GM12865 (cell line): ENCODE measurements around the gene UBR7.

Source experiments
- DNase-seq: peaks from one replicate; pipeline ENCODE4 v3.0.0; 2010; ENCODE audit warnings: low read depth
- H3K4me3 ChIP-seq: 2 replicates; pipeline ENCODE4 v1.5.1; 2011; ENCODE audit warnings: mild to moderate bottlenecking, low read depth, low read length, control low read depth
- CTCF ChIP-seq: IDR thresholded peaks from 2 replicates; pipeline ENCODE4 v1.5.1; 2011; ENCODE audit warnings: low read length, control low read depth, low read depth, inconsistent platforms; ENCODE audit not compliant: insufficient read depth; ENCODE audit errors: missing control alignments

UBR7 gene

GRCh38 chr14:93240678-93241000 lies 33.6 kb downstream of the UBR7 start:
- H3K4me3 ChIP-seq, result no peak overlapping the region
- no peak for DNase-seq
- no peak for TF ChIP-seq CTCF

DNA sequence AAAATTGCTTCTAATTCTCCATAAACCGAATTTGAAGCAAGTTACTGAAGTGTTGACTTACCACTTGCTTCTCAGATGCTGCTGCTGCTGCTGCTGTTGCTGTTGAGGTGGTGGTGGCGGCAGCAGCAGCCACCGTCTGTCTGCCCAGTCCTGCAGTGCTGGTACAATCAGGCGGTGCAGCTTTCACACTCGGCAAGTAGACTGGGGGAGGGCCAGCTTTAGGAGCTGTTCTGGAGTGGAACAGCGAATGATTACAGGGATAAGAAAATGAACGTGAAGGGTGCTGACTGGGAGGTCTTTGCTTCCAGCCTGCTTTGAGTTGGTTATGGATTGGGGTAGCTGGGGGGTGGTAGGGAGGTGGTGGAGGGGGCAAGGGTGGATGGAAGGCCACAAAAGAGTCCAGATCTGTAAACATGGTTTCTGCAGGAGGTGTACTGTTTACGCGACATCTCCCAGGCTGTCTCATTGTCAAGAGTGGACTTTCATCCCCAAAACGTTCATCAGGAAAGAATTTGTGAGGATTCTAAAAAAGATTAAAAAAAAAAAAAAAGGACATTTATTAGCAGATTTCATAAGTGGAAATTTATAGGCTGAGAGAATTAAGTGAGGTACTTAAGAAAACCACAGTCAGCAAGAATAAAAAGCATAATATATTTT lies 38.8 kb downstream of the UBR7 start:
- TF ChIP-seq CTCF, result no peak
- no peak overlapping the region for H3K4me3 ChIP-seq
- DNase-seq, result no peak

DNA sequence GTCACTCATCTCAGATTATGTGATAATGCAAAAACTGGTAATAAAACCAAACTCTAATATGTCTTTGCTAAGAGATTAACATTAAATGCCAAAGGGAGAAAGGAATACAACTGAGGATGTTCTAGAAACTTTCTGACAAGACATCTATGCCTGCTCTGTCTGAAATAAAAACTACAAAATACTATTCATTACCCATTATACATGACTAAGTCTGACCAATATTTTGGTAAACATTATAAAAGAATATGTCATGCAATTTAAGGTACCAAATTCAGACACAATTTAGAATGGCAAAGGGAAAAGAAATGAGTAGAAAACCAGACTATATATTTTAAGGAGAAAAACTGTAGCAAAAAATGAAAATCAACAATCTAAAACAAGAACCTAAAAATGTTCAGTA lies 39.5 kb downstream of the UBR7 start:
- H3K4me3 ChIP-seq, result no peak overlapping the region
- no peak for TF ChIP-seq CTCF
- no peak for DNase-seq

DNA sequence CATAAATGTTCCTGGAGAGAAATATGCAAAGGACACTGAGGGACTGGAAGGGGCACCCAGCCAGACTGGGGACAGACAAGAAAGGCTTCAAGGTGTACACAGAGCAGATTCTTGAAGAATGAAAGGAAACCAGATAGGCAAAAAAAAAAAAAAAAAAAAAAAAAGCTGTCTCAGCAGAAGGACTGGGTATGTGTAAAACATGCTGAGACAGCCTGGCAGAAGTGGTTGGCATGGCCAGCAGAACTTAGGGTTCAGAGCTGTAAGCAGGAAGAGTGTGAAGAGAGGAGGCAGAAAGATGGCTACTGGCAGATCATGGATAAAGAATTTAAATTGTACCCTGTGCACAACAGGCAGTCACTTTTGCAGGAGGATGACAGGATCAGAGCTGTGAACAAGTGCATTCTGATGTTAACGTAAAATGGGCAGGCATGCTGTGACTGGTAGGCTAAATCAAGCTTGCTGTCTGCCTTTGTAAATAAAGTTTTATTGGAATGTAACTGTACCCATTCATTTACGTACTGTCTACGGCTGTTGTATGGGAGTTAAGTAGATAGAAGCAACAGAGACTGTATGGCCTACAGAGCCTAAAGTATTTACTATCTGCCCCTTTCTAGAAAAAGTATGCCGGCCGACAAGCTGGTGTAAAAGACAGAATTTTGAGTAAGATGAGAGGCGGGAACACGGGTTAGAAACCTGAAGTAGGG lies 42.2 kb downstream of the UBR7 start:
- no peak overlapping the region for H3K4me3 ChIP-seq
- DNase-seq, result no peak
- no peak for TF ChIP-seq CTCF

GRCh38 chr14:93262446-93262845 lies 55.4 kb downstream of the UBR7 start:
- no peak overlapping the region for H3K4me3 ChIP-seq
- TF ChIP-seq CTCF, result no peak
- DNase-seq, result no peak

GRCh38 chr14:93263416-93263815 lies 56.4 kb downstream of the UBR7 start:
- H3K4me3 ChIP-seq, result no peak overlapping the region
- no peak for TF ChIP-seq CTCF
- DNase-seq, result no peak

GRCh38 chr14:93266127-93266526 lies 59.1 kb downstream of the UBR7 start:
- DNase-seq, result no peak
- TF ChIP-seq CTCF, result no peak
- H3K4me3 ChIP-seq, result no peak overlapping the region
